Adipose tissue (tissue), 3 donors: ENCODE measurements around the gene POP7. TPM values are rescaled to one million over a fixed set of nuclear protein-coding genes. Genes with fewer than 3 reads are reported as not detected.

Experiments
- H3K27ac ChIP-seq: one replicate; pipeline ENCODE4 v1.5.1; 2013; ENCODE audit warnings: low read depth, low read length
- WGBS, 3 donors: extraction: QIAGEN DNeasy Blood & Tissue Kit; methylation state at CpG; one replicate each; pipeline ENCODE4 v1.1.7; 2013; 5-methylcytosine and 5-hydroxymethylcytosine counted together
- polyA plus RNA-seq, 3 donors: library from polyadenylated mRNA; stranded (reverse); fragments of 200-250 nt; gene quantifications; one replicate each; pipeline ENCODE4 v1.2.3, GENCODE V29; 2013
- donor health status: healthy with polysubstance abuse.
- donor health status: Bipolar disorder and iron deficiency.
- donor health status: healthy.

The POP7 gene
- polyA plus RNA-seq, 3 donors = 25.2 to 31.3 (median 27.4) TPM

DNA sequence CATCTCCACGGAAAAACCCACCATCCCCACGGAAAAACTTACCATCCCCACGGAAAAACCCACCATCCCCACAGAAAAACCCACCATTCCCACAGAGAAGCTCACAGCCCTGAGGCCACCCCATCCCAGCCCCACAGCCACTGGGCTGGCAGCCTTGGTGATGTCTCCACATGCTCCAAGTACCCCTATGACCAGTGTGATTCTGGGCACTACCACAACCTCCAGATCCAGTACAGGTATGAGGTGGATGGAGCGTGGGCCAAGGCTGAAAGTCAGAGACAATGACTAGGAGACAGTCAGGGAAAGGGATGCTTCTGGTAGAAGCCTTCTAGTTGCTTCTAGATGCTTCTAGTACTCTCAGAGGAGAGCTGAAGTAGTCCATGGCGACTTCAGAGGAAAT, 47.1 kb downstream of the POP7 start:
- H3K27ac ChIP-seq = no peak overlapping the region
- 79 to 81% (median 80%) methylated on average over 5 of the region's 5 CpGs for WGBS, 3 donors

DNA sequence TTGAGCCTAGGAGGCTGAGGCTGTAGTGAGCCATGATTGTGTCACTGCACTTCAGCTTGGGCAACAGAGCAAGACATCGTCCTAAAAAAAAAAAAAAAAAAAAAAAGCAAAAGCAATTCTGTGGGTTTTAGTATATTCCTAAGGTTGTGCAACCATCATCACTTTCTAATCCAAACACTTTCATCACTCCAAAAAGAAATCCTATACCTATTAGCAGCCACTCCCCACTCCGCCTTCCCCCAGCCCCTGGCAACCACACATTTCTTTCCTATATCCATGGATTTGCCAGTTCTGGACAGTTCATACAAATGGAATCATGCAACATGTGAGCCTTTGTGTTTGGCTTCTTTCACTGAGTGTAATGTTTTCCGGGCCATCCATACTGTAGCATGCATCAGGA, 47.8 kb downstream of the POP7 start:
- no peak overlapping the region for H3K27ac ChIP-seq
- WGBS, 3 donors = 64 to 86% (median 82%) methylated on average over 2 to 3 of the region's 3 CpGs

Other genes starting within 250 kb of the POP7 start
- gene SPACDR, start 241.9 kb upstream of the POP7 start, polyA plus RNA-seq = under 1 TPM in 2 of 3 donors, not detected in 1; 0.13 to 0.28 TPM
- 10 to 100 TPM; 20.6 to 49.0 (median 27.0) TPM for gene TSC22D4, start 226.9 kb upstream of the POP7 start, polyA plus RNA-seq
- 1 to 10 TPM in 1 of 3 donors, under 1 TPM in 2; 0.68 to 1.8 (median 0.83) TPM for gene NYAP1, start 222.2 kb upstream of the POP7 start, polyA plus RNA-seq
- gene AGFG2, start 166.9 kb upstream of the POP7 start, polyA plus RNA-seq = 10 to 100 TPM; 10.4 to 21.8 (median 16.6) TPM
- 1 to 10 TPM; 2.5 to 4.3 (median 2.9) TPM for gene SAP25, start 132.2 kb upstream of the POP7 start, polyA plus RNA-seq
- gene LRCH4, start 120.0 kb upstream of the POP7 start, polyA plus RNA-seq = 10 to 100 TPM; 23.5 to 37.1 (median 33.4) TPM
- gene FBXO24, start 119.8 kb upstream of the POP7 start, polyA plus RNA-seq = under 1 TPM; 0.16 to 0.52 (median 0.45) TPM
- gene PCOLCE, start 103.8 kb upstream of the POP7 start, polyA plus RNA-seq = 10 to 100 TPM; 21.8 to 89.5 (median 80.4) TPM
- 10 to 100 TPM; 13.1 to 25.6 (median 17.9) TPM for gene MOSPD3, start 93.6 kb upstream of the POP7 start, polyA plus RNA-seq
- gene TFR2, start 64.6 kb upstream of the POP7 start, polyA plus RNA-seq = 1 to 10 TPM in 1 of 3 donors, under 1 TPM in 2; 0.22 to 1.5 (median 0.48) TPM
- gene ACTL6B, start 49.7 kb upstream of the POP7 start, polyA plus RNA-seq = under 1 TPM in 2 of 3 donors, not detected in 1; 0.09 to 0.53 TPM
- gene GNB2, start 32.4 kb upstream of the POP7 start, polyA plus RNA-seq = 100 to 1,000 TPM; 156 to 286 (median 227) TPM
- 10 to 100 TPM; 17.3 to 35.3 (median 19.1) TPM for gene GIGYF1, start 11.9 kb upstream of the POP7 start, polyA plus RNA-seq
- 1 to 10 TPM in 1 of 3 donors, under 1 TPM in 1, not detected in 1; 0.06 to 4.4 TPM for gene EPO, start 14.3 kb downstream of the POP7 start, polyA plus RNA-seq
- under 1 TPM in 1 of 3 donors, not detected in 2; 0.02 TPM for gene ZAN, start 27.5 kb downstream of the POP7 start, polyA plus RNA-seq
- gene EPHB4, start 121.4 kb downstream of the POP7 start, polyA plus RNA-seq = 10 to 100 TPM; 22.2 to 37.5 (median 22.6) TPM
- 10 to 100 TPM; 12.0 to 18.8 (median 13.8) TPM for gene SLC12A9, start 146.6 kb downstream of the POP7 start, polyA plus RNA-seq
- gene TRIP6, start 161.3 kb downstream of the POP7 start, polyA plus RNA-seq = 10 to 100 TPM; 37.1 to 57.1 (median 51.7) TPM
- 10 to 100 TPM; 47.0 to 74.9 (median 57.4) TPM for gene SRRT, start 169.0 kb downstream of the POP7 start, polyA plus RNA-seq
- gene UFSP1, start 183.6 kb downstream of the POP7 start, polyA plus RNA-seq = 1 to 10 TPM; 3.3 to 6.2 (median 3.5) TPM
- gene ACHE, start 189.8 kb downstream of the POP7 start, polyA plus RNA-seq = 1 to 10 TPM in 1 of 3 donors, under 1 TPM in 2; 0.67 to 2.4 (median 0.73) TPM
- 1 to 10 TPM in 2 of 3 donors, under 1 TPM in 1; 0.58 to 2.5 (median 1.1) TPM for gene MUC3A, start 243.4 kb downstream of the POP7 start, polyA plus RNA-seq